ENCODE results near the gene IRF2.
"Not testable (repeated sequence)": the region's sequence is repeated elsewhere in the genome, so short reads cannot be mapped to it uniquely, and the experiment has no call there.

Gene IRF2

DNA sequence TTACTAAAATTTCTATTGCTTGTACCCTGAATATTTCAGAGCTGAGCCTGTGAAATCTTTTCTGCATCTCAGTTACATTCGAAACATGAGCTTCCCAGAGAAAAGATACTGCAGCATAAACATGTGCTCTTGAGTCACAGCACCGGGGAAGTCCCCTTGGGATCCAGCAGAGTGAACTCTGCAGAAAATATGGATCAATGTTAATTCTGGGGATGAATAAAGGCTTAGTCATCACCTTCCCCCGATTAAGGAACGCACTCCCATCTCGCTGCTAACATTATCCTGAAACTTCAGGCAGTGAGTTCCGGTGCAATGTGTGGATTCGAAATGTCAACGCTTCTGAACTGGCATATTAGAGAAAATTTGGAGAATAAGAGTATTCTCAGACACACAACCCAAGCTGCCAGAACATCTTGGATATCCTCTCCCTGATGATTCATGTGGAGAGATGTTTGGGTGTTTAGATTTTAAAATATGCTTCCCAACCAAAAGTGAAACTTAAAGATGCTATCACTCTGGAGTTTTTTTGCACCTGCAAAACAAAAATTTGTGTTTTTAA, 90.8 kb downstream of the IRF2 start:
- no peaks in the 10 kb centered on the region for H3K9me3 Mint-ChIP-seq
- H3K27me3 Mint-ChIP-seq (ENCODE audit: low read depth, poor library complexity), result peaks cover 7% of the 10 kb centered on the region
- TF ChIP-seq, protein P1, sequence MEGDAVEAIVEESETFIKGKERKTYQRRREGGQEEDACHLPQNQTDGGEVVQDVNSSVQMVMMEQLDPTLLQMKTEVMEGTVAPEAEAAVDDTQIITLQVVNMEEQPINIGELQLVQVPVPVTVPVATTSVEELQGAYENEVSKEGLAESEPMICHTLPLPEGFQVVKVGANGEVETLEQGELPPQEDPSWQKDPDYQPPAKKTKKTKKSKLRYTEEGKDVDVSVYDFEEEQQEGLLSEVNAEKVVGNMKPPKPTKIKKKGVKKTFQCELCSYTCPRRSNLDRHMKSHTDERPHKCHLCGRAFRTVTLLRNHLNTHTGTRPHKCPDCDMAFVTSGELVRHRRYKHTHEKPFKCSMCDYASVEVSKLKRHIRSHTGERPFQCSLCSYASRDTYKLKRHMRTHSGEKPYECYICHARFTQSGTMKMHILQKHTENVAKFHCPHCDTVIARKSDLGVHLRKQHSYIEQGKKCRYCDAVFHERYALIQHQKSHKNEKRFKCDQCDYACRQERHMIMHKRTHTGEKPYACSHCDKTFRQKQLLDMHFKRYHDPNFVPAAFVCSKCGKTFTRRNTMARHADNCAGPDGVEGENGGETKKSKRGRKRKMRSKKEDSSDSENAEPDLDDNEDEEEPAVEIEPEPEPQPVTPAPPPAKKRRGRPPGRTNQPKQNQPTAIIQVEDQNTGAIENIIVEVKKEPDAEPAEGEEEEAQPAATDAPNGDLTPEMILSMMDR (IDR thresholded peaks at IDR 0.05), result no peak
- H3K27ac Mint-ChIP-seq, result no peak overlapping the region
- H3K36me3 Mint-ChIP-seq (ENCODE audit: low read depth), result peaks cover 18% of the 10 kb centered on the region
- no peak overlapping the region for H3K4me3 Mint-ChIP-seq
- peaks cover 48% of the 10 kb centered on the region for H3K4me1 Mint-ChIP-seq
- no peak for DNase-seq

DNA sequence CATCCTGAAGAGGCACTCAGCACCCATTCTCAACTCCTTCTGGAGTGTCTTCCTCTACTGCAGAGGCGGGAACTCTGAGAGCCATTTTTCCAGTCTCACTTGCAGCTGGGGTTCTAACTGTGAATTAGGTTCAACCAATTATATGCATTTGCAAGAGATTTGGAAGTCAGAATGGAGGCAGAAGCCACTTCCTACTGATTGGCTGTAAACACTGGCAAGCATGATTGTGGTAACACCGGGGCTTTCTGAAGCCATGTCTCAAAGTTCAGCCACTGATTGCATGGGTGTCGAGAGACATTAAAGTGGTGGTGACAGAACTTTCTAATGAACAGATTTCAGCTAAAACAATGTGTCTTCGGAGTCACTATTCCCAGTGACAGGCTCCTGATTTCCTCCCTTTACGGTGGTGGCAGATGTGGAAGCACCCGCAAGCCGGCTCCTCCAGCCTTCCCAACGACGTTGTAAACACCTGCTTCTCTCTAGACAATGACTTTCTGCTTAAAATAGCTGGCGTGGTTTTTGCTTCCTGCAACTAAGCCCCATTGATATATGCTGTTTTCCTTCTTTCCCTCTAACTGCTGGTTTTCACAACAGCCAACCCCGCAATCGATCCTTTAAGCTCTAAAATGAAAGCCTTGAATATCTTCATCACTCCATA, 92.0 kb downstream of the IRF2 start:
- H3K36me3 Mint-ChIP-seq (ENCODE audit: low read depth), result peaks cover 5% of the 10 kb centered on the region
- H3K4me3 Mint-ChIP-seq, result no peak overlapping the region
- peaks cover 7% of the 10 kb centered on the region for H3K27me3 Mint-ChIP-seq (ENCODE audit: low read depth, poor library complexity)
- H3K27ac Mint-ChIP-seq, result peak overlapping the region; percentile 70
- H3K9me3 Mint-ChIP-seq, result peaks cover 5% of the 10 kb centered on the region
- peaks cover 44% of the 10 kb centered on the region for H3K4me1 Mint-ChIP-seq
- TF ChIP-seq, protein P1 (IDR thresholded peaks at IDR 0.05), result no peak
- DNase-seq, result no peak

DNA sequence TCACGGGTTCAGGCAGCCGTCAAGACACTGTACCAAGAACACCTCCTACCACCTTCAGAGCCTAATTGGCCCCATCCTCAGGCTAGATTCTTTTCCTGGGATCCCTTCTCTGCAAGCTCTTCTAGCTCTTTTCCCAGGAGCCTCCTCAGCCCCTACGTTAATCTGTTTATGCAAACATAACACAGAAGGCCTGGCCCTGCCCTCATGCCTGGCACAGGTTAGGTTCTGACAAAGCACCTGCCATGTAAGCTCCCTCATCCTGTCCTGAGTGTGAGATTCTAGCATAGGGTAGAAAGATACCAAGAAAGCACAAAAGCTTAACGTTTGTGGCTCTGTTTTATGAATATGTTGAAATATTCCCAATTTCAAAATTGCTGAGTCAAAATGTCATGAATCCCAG, 93.6 kb downstream of the IRF2 start:
- DNase-seq, result no peak
- peaks cover 14% of the 10 kb centered on the region for H3K9me3 Mint-ChIP-seq
- H3K4me3 Mint-ChIP-seq, result no peak overlapping the region
- H3K27me3 Mint-ChIP-seq (ENCODE audit: low read depth, poor library complexity), result peaks cover 3% of the 10 kb centered on the region
- H3K4me1 Mint-ChIP-seq, result peaks cover 28% of the 10 kb centered on the region
- H3K27ac Mint-ChIP-seq, result no peak overlapping the region
- peaks cover 9% of the 10 kb centered on the region for H3K36me3 Mint-ChIP-seq (ENCODE audit: low read depth)
- TF ChIP-seq, protein P1 (IDR thresholded peaks at IDR 0.05), result no peak

DNA sequence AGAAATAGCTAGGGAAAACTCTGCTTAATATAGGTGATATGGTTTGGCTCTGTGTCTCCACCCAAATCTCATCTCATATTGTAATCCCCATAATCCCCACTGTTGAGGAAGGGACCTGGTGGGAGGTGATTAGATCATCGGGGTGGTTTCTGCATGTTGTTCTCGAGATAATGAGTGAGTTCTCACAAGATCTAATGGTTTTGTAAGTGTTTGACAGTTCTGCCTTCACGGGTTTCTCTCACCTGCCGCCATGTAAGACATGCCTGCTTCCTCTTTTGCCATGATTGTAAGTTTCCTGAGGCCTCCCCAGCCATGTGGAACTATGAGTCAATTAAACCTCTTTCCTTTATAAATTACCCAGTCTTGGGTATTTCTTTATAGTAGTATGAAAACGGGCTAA, 94.1 kb downstream of the IRF2 start:
- H3K27ac Mint-ChIP-seq; H3K27me3 Mint-ChIP-seq (ENCODE audit: low read depth, poor library complexity); DNase-seq; H3K36me3 Mint-ChIP-seq (ENCODE audit: low read depth); H3K4me3 Mint-ChIP-seq: not testable (repeated sequence)
- H3K4me1 Mint-ChIP-seq, result peaks cover 24% of the 10 kb centered on the region
- peaks cover 14% of the 10 kb centered on the region for H3K9me3 Mint-ChIP-seq

DNA sequence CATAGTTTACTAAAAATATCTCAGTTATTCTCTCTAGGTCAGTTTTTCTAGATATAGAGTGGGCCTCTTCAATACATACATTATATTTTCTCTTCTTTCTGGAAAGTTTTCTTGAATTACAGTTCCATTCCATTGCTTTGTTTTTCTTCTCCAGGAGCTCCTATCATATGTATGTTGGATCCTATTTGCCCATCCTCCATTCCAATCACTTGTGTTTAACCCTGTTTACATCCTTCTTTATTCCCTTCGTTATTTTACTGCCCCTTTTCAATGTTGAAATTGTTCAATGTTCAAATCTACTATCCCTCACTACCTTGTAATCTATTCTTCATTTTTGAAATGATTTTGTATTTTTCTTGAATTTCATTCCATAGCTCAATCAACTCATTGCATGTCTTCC, 97.4 kb downstream of the IRF2 start:
- TF ChIP-seq, protein P1 (IDR thresholded peaks at IDR 0.05), result no peak
- Mint-ChIP-seq H3K4me3 (no peak overlapping the region), H3K36me3 (ENCODE audit: low read depth) (peaks cover 9% of the 10 kb centered on the region), H3K27ac (no peak overlapping the region), H3K27me3 (ENCODE audit: low read depth, poor library complexity) (peaks cover 2% of the 10 kb centered on the region), H3K9me3 (peaks cover 21% of the 10 kb centered on the region), H3K4me1 (no peaks in the 10 kb centered on the region)
- DNase-seq, result no peak

DNA sequence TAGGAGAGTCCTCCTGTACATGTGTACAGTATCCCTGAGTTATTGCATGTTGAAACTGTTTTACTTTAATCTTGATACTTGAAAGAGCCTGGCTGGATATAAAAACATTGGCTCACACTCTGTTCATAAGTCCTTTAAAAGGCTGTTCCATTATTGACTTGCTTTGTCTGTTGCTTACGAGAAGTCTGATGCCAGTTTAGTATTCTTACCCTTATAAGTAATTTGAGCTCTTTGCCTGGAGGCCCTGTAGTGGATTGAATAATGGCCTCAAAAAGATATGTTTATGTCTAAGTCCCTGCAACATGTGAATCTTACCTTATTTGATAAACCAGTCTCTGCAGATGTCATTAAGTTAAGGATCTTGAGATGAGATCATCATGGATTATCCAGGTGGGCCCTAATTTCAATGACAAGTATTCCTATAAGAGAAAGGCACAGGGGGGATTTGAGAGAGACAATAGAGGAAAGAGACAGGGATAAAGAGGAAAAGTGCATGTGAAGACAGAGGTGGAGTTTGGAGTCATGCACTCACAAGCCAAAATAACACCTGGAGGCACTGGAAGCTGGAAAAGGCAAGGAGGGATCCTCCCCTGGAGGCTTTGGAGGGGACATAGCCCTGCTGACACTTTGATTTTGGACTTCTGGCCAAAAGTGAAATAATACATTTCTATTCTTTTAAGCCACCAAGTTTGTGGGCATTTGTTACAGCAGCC, 98.1 kb downstream of the IRF2 start:
- Mint-ChIP-seq H3K9me3 (peaks cover 21% of the 10 kb centered on the region), H3K27ac (no peak overlapping the region), H3K4me1 (peaks cover 4% of the 10 kb centered on the region), H3K4me3 (no peak overlapping the region), H3K27me3 (ENCODE audit: low read depth, poor library complexity) (peaks cover 2% of the 10 kb centered on the region), H3K36me3 (ENCODE audit: low read depth) (peaks cover 9% of the 10 kb centered on the region)
- TF ChIP-seq, protein P1 (IDR thresholded peaks at IDR 0.05), result no peak
- DNase-seq, result no peak

DNA sequence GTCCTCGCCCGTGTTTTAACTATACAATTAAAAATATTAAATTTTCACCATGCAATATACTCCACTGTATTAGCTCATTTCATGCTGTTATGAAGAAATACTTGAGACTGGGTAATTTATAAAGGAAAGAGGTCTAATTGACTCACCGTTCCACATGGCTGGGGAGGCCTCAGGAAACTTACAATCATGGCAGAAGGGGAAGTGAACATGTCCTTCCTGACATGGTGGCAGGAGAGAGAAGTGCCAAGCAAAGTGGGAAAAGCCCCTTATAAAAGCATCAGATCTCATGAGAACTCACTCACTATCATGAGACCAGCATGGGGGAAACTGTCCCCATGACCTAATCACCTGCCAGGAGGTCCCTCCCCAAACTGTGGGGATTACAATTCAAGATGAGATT, 98.7 kb downstream of the IRF2 start:
- not testable (repeated sequence) for H3K27me3 Mint-ChIP-seq (ENCODE audit: low read depth, poor library complexity); H3K36me3 Mint-ChIP-seq (ENCODE audit: low read depth); H3K4me3 Mint-ChIP-seq; H3K27ac Mint-ChIP-seq; H3K4me1 Mint-ChIP-seq; DNase-seq
- H3K9me3 Mint-ChIP-seq, result peaks cover 21% of the 10 kb centered on the region
